DOHH2 (cell line): ENCODE results near the gene NEURL3.
"Not testable (repeated sequence)": the region's sequence is repeated elsewhere in the genome, so short reads cannot be mapped to it uniquely, and the experiment has no call there.

Experiments
- H3F3A ChIP-seq: fragments of 200-600 bp; sonication (generic), shearing (Covaris generic); 2 replicates; pipeline ENCODE4 v1.6.0; 2016; ENCODE audit warnings: antibody characterized with exemption, mild to moderate bottlenecking; ENCODE audit not compliant: control insufficient read depth, insufficient read depth
- H3K27ac ChIP-seq: fragments of 200-600 bp; sonication (generic); 2 replicates; pipeline ENCODE4 v1.5.1; 2014; ENCODE audit warnings: low read depth, mild to moderate bottlenecking, low read length, moderate library complexity
- H3K27me3 ChIP-seq: fragments of 200-600 bp; sonication (generic); 2 replicates; pipeline ENCODE4 v1.6.1; 2014; ENCODE audit warnings: mild to moderate bottlenecking, low read length, mixed read lengths; ENCODE audit not compliant: control insufficient read depth
- H3K36me3 ChIP-seq: fragments of 200-600 bp; sonication (generic); 2 replicates; pipeline ENCODE4 v1.6.1; 2014; ENCODE audit warnings: mild to moderate bottlenecking, low read length, moderate library complexity, mixed read lengths; ENCODE audit not compliant: control insufficient read depth
- H3K4me1 ChIP-seq: fragments of 200-600 bp; sonication (generic); 2 replicates; pipeline ENCODE4 v1.6.1; 2014; ENCODE audit warnings: mild to moderate bottlenecking, low read length, mixed read lengths; ENCODE audit not compliant: control insufficient read depth
- H3K4me2 ChIP-seq: fragments of 200-600 bp; sonication (generic); 2 replicates; pipeline ENCODE4 v1.6.0; 2014; ENCODE audit warnings: mild to moderate bottlenecking, low read length, moderate library complexity
- H3K4me3 ChIP-seq: fragments of 200-600 bp; sonication (generic); 2 replicates; pipeline ENCODE4 v1.5.1; 2014; ENCODE audit warnings: mild to moderate bottlenecking, low read length, mixed read lengths
- H3K79me2 ChIP-seq: fragments of 200-600 bp; sonication (generic); 2 replicates; pipeline ENCODE4 v1.6.1; 2014; ENCODE audit warnings: mild to moderate bottlenecking, low read length, mixed read lengths; ENCODE audit not compliant: control insufficient read depth
- H3K9me2 ChIP-seq: fragments of 200-600 bp; sonication (generic); replicated peaks from 2 replicates; pipeline ENCODE4 v1.6.1; 2014; ENCODE audit warnings: mild to moderate bottlenecking, low read length, mixed read lengths; ENCODE audit not compliant: control insufficient read depth
- H3K9me3 ChIP-seq: fragments of 200-600 bp; sonication (generic); 2 replicates; pipeline ENCODE4 v1.6.1; 2014; ENCODE audit warnings: antibody characterized with exemption, low read length, mixed read lengths; ENCODE audit not compliant: control insufficient read depth, insufficient read depth
- H4K20me1 ChIP-seq: fragments of 200-600 bp; sonication (generic); 2 replicates; pipeline ENCODE4 v1.6.0; 2014; ENCODE audit warnings: low read depth, mild to moderate bottlenecking, antibody characterized with exemption, low read length, moderate library complexity; ENCODE audit not compliant: control insufficient read depth, insufficient read depth
- EZH2phosphoT487 ChIP-seq: fragments of 200-600 bp; sonication (generic); IDR thresholded peaks from 2 replicates; pipeline ENCODE4 v1.6.1; 2017; ENCODE audit warnings: borderline replicate concordance, mild to moderate bottlenecking, antibody characterized with exemption, low read length, moderate library complexity, mixed read lengths
- TF ChIP-seq, protein P1 (sequence below): fragments of 200-600 bp; sonication (generic); IDR thresholded peaks from one replicate; pipeline ENCODE4 v1.5.1; 2014; ENCODE audit warnings: antibody characterized with exemption, mild to moderate bottlenecking, low read depth, low read length; ENCODE audit not compliant: poor library complexity, severe bottlenecking

Gene NEURL3

GRCh38 chr2:96499061-96499960 lies 5.8 kb downstream of the NEURL3 start:
- Histone ChIP-seq H3K27me3 (peaks cover 34% of the 10 kb centered on the region), H3K27ac (no peak overlapping the region), H3K36me3 (no peaks in the 10 kb centered on the region), H3K79me2 (no peaks in the 10 kb centered on the region), H3K4me2 (no peak overlapping the region), H3F3A (no peaks in the 10 kb centered on the region), H4K20me1 (no peaks in the 10 kb centered on the region), H3K9me3 (no peaks in the 10 kb centered on the region), H3K4me1 (no peaks in the 10 kb centered on the region), H3K9me2 (no peaks in the 10 kb centered on the region), H3K4me3 (no peak overlapping the region)
- TF ChIP-seq, protein P1, sequence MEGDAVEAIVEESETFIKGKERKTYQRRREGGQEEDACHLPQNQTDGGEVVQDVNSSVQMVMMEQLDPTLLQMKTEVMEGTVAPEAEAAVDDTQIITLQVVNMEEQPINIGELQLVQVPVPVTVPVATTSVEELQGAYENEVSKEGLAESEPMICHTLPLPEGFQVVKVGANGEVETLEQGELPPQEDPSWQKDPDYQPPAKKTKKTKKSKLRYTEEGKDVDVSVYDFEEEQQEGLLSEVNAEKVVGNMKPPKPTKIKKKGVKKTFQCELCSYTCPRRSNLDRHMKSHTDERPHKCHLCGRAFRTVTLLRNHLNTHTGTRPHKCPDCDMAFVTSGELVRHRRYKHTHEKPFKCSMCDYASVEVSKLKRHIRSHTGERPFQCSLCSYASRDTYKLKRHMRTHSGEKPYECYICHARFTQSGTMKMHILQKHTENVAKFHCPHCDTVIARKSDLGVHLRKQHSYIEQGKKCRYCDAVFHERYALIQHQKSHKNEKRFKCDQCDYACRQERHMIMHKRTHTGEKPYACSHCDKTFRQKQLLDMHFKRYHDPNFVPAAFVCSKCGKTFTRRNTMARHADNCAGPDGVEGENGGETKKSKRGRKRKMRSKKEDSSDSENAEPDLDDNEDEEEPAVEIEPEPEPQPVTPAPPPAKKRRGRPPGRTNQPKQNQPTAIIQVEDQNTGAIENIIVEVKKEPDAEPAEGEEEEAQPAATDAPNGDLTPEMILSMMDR: no peak
- no peak for TF ChIP-seq EZH2phosphoT487

GRCh38 chr2:96498611-96499010 lies 6.5 kb downstream of the NEURL3 start:
- H3K36me3 ChIP-seq, H3K4me2 ChIP-seq, H3F3A ChIP-seq, H3K27ac ChIP-seq, H4K20me1 ChIP-seq, H3K9me3 ChIP-seq, H3K79me2 ChIP-seq, H3K4me3 ChIP-seq, H3K4me1 ChIP-seq, H3K9me2 ChIP-seq: not testable (repeated sequence)
- H3K27me3 ChIP-seq: peaks cover 27% of the 10 kb centered on the region

DNA sequence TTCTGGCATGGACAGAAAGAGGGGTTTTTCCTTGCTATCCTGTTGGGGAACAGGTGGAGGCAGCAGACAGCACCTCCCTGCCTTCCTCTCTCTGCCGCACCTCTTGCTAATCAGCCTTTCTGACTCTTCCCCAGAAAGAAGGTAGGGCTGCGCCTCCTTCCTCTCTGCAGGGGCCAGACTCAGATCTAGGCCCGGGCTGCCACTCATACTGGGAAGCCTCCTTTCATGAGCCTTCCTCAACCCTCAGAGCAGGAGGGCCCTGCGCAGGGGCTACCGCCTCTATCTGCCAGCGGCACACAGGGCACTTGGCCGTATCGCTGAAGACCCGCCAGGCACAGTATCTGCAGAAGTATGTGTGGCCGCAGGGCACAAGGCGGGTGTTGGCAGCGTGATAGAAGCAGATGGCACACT lies 7.1 kb downstream of the NEURL3 start:
- no peak overlapping the region for H3K4me2 ChIP-seq
- no peaks in the 10 kb centered on the region for H3K79me2 ChIP-seq
- H3K9me2 ChIP-seq: no peaks in the 10 kb centered on the region
- no peak overlapping the region for H3K4me3 ChIP-seq
- H4K20me1 ChIP-seq: no peaks in the 10 kb centered on the region
- no peak overlapping the region for H3K27ac ChIP-seq
- peaks cover 21% of the 10 kb centered on the region for H3K27me3 ChIP-seq
- no peaks in the 10 kb centered on the region for H3K9me3 ChIP-seq
- TF ChIP-seq EZH2phosphoT487: no peak
- TF ChIP-seq, protein P1: no peak
- H3K36me3 ChIP-seq: no peaks in the 10 kb centered on the region
- H3F3A ChIP-seq: no peaks in the 10 kb centered on the region
- no peaks in the 10 kb centered on the region for H3K4me1 ChIP-seq

GRCh38 chr2:96495982-96496629 lies 9.1 kb downstream of the NEURL3 start:
- H3K9me2 ChIP-seq: no peaks in the 10 kb centered on the region
- no peaks in the 10 kb centered on the region for H3K79me2 ChIP-seq
- H3K4me3 ChIP-seq: no peak overlapping the region
- no peaks in the 10 kb centered on the region for H3K9me3 ChIP-seq
- H3K4me2 ChIP-seq: no peak overlapping the region
- no peaks in the 10 kb centered on the region for H3K4me1 ChIP-seq
- H3K27ac ChIP-seq: no peak overlapping the region
- no peaks in the 10 kb centered on the region for H4K20me1 ChIP-seq
- H3K36me3 ChIP-seq: no peaks in the 10 kb centered on the region
- H3K27me3 ChIP-seq: peaks cover 21% of the 10 kb centered on the region
- H3F3A ChIP-seq: no peaks in the 10 kb centered on the region
- no peak for TF ChIP-seq EZH2phosphoT487
- TF ChIP-seq, protein P1: no peak
